Activated CD4-positive, alpha-beta T cell treated with anti-CD3 and anti-CD28 coated beads, Interleukin-2, amount 50 U/mL, for 1 hour (primary cell): ENCODE results near the gene IL17C.
A peak's percentile ranks its signal among the peaks of the same experiment; 100 is the strongest.

Experiments
- DNase-seq: peaks from one replicate; pipeline ENCODE4 v3.0.0-alpha.2; 2020

IL17C gene

DNA sequence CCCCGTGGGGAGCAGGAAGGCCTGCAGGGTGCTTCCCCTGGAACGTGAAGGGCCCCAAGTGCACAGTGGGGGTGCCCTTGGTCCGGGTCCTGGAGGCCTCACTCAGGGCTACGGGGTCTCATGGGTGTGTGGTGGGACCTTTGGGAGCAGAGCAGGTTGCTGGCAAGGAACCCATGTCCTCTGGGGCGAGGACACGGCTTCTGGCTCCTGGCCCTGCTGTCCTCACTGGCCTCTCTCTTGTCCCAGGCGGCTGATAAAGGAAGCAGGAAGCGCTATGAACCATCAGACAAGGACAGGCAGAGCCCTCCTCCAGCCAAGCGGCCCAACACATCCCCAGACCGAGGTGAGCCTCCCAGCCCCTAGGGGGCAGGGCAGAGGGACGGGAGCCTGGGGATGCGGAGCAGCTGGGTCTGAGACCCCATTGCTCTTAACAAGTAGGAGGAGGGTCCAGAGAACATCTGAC, 9.8 kb upstream of the IL17C start:
- DNase-seq: no peak

DNA sequence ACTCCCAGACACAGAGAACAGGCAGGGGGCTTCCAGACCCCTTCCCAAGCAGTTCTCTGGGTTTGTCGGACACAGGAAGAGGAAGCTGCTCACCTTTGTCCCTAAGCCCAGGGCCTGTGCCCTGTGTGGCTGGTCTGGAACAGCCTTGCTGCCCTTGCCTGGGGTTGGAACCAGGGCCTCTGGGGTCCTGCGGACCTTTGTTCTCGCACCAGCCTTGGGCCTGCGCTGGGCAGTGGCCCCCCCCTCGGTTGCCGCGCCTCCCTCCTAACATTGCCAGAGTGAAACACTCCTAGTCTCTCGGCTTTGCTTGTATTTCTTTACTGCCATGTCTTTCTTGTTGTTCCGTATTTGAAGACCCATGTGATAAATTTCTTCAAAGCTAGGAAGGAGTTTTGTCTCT, 8.5 kb upstream of the IL17C start:
- DNase-seq: no peak

DNA sequence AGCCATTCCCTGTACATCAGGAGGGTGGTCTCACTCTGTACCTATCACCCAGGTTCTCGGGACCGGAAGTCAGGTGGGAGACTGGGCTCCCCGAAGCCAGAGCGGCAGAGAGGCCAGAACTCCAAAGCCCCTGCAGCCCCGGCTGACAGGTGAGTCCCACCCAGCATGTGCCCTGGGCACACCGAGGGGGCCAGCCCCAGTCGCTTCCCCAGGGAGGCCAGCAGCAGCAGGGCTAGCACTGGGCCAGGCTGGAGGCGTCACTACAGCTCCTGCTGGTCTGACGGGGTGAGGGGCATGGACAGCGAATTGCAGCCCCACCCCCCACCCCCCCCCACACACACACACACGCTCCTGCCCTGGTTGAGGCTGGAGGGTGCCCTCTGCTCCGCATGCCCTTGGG, 7.9 kb upstream of the IL17C start:
- DNase-seq: no peak

DNA sequence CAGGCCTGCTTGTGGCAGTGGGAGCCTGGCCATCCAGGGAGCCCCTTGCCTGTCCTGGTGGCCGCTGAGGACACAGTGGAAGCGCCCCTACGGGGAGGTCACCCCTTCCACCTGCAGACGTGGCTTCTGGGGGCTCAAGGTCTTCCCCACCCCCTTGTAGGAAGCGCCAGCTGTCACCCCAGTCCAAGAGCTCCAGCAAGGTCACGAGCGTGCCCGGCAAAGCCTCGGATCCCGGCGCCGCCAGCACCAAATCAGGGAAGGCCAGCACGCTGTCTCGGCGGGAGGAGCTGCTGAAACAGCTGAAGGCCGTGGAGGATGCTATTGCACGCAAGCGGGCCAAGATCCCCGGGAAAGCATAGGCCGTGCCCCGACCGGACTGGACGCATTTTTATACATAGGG, 7.4 kb upstream of the IL17C start:
- DNase-seq: no peak

DNA sequence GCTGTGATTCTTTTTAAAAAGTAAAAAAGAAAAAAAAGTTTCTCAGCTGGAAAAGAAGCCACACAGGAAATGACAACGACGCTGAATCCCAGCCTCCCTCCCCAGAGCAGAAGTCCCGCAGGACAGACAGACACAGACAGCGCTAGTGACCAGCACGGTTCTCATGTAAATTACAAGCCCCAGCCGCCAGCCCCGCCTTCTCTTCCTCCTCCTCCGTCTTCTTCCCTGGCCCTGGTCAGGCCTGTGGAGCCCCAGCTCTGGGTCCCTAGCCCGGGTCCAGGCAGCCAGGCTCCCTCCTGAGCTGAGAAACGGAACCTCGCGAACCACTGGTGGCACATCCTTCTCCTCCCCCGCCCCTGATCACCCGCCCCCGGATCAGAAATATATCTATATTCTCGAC, 7.0 kb upstream of the IL17C start:
- no peak for DNase-seq

DNA sequence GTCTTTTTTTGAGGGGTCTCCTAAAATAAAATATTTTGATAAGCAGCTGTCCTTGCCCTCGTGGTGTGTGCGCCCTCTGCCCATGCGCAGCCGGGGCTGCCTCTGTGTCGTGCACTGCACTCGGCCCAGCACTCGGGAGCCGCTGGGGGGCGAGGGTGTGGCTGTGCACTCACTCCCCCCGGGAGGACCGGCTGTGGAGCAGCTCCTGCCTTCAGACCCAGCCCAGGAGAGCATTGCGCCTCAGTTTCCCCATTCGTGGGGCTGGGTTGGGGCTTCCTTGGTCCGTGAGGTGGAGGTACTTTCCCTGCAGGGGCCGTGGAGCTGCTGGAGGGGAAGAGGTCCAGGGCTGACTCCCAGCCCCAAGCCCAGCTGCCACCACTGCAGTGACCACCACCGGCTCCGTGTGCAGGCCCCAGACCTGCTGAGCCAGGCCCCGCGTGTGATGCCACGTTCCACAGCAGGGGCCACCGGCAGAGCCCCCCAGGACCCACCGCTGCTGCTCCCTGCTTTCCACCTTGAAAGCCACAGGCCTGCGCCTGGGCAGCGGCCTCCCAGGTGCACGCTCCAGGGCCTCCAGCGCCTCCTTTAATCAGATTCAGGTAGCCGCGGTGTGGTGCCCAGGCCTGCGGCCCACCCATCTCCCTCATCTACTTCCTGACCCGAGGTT, 6.3 kb upstream of the IL17C start:
- DNase-seq: no peak

DNA sequence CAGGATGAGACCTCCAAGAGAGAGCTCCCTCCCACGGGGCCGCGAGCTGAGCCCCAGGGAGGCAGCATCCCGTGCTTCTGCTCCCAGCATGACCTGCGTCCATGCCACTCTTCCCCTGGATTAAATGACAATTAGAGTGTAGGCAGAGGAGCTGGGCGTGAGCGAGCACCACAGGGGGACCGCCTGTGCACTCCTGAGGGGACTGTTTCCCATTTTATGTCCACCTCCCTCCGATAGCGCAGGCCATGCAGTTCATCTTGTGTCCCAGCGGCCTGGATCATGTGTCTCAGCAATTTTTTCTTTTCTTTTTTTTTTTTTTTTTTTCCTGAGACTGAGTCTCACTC, 5.8 kb upstream of the IL17C start:
- DNase-seq: no peak

DNA sequence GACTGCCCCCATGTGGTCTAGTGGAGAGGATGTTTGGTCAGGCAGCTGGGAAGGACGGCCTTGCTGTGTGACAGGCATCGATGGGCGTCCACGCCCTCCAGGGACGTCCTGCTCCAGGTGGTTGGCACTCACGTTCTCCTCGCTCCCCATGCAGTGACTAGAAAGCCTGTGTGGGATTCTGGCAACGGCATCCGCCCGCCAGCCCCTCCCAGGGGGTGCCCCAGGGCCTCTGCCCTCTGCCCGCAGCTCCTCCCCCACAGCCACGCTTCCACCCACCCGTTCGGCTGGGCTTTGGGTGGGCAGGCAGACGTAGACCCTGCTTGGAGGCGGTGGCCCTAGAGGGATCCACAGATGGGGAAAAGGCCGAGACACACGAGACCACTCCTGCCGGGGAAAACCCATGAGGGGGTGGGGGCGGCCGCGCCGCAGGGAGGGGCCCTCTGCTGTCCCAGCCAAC, 4.7 kb upstream of the IL17C start:
- peak; percentile 41 for DNase-seq

DNA sequence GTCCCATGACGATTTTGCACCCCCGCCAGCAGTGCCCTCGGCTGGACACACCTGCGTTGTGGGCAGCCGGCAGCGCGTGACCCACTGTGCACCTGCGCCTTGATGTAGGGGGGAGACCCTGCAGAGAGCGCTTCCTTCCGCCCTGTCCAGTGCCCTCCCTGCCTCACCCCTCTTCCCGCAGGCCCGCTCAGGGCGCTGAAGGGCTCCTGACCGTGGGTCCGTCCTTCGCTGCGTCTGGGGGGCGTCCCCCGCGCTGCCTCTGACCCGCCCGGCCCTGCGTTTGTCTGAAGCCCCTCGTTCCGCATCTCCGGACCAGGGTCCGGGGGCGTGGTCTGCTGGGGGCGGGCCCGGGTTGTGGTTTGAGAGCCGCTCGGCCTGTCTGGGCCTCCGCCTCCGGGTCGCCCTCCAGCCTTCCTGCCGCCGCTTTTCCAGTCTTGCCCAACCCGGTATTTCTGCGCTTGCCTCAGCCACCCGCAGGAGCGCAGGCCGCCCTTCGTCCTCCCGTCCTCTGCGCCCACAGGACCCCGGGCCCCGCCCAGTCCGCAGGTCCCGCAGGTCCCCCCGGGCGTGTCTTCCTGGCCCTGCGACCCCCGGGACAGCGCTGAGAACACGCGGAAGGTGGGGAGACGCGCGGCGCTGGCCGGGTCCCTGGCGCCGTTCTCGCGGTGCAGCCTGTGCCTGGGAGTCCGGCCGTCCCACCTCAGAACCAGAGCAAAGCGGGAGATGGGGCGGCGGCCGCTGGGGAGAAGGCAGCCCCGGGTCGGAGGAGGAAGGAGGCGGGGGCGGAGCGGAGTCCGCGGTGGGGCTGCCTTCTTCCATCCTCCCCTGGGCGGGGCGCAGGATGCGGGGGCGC, 4.0 kb upstream of the IL17C start:
- peak; percentile 39 for DNase-seq

DNA sequence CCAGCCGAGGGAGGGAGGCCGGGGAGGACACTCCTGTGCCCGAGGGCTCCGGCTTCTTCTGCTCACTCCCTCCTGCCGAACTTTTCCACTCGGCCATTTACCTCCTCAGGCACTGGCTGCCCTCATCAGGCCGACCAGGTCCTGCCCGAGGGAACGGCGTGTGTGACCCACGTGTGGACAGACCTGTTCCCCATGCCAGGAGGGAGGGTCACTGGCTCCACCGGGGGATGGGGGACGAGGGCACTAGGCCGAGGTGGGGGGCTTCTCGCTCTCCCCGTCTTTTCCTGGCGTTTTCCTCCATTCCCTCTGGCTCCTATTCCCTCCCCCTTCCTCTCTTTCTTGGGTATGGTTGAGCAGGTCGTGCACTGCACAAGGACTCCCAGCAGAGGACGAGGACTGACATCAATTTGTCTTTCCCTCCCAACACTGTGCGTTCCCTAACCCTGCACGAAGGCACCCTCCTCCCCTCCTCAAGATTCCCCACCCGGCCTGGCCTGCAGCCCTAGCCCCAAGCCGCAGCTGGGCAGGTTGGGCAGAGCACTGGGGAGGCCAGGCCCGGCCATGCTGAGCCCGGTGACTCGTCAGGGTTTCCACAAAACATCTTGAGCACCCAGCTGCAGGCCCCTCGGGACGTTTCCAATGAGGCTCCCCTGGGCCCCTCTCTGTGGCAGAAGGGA, 3.2 kb upstream of the IL17C start:
- DNase-seq: no peak

DNA sequence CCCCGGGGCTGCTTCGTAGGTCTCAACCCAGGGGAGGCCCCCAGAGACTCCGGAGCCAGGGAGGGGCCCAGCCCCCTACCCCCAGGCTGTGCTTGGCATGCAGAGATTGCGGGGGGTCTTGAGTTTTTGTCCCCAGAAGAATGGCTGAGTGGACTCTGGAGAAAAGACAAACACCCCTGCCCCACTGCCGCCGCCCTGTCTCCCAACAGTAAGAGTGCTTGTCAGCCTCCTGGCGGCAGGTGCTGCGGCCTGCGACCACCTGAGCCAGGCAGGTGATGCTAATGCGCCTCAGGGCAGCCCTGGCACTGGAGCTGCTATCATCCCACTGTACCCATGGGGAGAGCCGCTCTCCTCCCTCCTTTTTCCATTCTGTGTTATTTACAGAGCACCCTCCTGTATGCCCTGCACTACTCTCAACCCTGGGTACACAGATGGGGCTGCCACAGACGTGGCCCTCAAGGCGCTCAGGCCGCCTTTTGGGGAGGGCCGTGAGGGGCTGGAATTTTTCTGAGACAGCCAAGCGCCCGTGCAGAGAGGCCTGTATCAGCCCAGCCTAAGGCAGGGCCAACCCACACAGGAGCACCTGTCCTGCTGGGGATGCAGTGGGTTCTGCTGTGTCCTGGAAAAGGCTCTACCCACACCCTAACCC, 2.6 kb upstream of the IL17C start:
- DNase-seq: no peak

DNA sequence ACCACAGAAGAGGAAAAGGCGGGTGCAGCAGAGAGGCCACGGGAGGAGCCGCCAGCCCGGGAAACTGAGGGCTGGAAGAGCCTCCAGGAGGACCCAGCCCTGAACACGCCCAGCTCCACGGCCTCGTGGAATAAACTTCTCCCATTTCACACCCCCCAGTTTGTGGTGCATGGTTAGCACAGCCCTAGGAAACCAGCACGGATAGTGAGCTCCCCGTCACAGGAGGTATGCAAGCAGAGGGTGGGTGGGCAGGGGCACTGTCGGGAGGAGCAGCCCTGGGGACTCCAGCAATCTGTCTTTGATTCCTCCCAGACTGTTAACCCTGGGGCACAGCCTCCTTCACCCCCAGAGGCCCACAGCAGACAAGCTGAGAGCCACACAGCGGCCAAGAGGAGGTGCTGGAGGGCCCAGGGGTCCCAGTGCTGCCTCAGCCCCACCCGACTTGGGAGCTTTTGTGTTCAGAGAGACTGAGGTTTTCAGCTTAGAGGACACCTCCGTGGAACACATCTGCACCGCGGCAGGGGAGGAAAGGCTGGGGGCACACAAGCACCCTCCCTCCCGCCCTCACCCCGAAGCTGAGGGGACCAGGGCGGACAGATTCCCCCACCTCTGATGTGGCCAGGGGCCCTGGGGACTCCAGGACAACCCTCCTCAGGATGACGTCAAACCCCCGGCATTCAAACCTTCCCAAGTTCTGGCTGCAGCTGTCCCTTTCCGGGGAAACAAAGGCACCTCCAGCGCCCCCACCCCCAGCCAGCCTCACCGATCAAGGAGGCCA, 1.7 kb upstream of the IL17C start:
- no peak for DNase-seq

DNA sequence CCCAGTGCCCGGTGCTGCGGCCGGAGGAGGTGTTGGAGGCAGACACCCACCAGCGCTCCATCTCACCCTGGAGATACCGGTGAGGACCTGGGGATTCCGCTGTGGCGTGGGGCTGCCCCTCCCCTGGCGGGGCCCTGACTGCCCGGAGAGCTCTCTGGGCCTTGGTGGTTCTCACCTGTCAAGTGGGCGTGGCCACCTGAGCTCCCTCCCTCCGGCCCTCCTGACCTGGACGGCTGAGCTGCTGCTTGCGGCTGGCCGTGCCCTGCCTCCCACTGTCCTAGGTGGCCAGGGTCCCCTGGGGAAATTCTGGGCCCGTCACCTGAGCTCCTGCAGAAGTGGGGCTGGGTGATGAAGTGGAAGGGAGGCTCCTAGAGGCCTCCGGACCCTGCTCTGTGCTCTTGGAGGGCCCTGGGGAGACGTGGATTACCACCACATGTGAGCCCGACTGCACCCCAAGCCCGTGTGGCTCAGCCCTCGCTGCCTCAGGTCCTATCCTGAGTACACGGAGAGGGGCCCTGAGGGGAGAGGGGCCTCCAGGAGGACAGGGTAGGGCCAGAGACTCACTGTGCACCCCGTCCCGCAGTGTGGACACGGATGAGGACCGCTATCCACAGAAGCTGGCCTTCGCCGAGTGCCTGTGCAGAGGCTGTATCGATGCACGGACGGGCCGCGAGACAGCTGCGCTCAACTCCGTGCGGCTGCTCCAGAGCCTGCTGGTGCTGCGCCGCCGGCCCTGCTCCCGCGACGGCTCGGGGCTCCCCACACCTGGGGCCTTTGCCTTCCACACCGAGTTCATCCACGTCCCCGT, 1.1 kb downstream of the IL17C start:
- DNase-seq: no peak

DNA sequence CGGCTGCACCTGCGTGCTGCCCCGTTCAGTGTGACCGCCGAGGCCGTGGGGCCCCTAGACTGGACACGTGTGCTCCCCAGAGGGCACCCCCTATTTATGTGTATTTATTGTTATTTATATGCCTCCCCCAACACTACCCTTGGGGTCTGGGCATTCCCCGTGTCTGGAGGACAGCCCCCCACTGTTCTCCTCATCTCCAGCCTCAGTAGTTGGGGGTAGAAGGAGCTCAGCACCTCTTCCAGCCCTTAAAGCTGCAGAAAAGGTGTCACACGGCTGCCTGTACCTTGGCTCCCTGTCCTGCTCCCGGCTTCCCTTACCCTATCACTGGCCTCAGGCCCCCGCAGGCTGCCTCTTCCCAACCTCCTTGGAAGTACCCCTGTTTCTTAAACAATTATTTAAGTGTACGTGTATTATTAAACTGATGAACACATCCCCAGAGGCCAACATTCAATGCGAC, 1.7 kb downstream of the IL17C start:
- no peak for DNase-seq

DNA sequence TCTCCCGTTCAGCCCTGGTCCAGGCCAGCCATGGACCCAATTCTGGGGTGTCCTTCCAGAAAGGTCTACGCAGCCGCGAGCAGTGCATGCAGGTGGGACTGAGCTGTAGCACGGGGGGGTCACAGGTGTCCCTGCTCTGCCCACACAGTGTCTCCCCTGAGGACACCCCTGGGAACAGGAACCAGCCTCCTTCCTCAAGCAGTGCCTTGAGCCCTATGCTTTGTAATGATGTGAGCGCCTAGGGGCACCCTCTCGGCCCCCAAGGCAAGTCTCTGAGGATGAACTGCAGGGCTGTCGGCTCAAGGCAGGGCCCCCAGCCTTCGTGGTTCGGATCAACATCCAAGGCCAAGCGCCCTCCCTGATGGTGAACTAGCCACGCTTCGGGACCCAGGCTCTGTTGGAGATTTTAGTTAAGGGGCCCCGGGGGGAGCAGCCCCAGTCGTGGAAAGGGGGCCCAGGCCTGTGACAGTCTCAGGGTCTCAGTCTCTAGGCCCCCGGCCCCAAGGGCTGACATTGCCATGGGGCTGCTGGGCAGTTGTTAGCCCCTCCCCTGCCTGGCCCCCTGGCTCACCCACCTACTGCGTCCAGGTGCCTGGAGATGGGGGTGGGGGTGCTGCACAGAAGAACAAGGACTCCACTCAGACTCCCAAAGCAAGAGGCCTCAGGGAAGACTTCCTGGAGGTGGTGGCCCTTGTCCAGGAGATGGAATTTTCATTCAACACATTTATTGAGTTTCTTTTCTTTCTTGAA, 2.3 kb downstream of the IL17C start:
- DNase-seq: no peak

DNA sequence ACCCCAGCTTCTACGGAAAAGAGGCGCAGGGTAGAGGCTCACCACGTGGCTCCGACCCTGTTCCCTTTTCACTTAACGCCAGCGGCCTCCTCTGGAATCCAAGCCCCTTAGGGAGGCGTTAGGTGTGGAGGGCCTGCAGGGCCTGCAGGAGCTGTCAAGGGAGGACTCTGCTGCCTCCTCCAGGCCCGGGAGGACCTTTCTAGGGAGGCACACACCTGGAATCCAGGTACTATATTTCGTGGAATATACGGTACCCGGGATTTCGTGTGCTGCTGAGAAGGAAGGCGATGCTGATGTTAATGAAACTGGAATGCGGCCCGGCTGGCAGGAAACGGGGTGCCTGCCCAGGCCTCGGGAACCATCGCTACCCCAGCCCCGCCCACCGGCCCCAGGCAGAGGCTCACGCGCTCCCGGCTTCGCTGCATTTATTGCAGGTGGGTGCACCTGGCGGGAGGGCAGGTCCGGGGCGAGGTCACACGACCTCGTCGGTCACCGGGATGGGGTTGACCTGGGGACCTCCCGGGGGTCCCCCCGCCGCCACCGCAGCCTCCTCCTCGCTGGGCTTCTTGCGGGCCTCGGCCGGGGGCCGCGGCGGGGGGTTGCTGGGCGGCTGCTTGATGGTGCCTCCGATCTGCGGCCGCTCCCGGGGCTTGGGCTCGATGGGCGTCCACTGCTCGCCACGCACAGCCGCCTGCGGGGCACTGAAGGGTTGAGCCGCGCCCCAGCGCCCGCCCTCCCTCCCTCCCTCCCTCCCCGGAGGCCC, 4.7 kb downstream of the IL17C start:
- DNase-seq: no peak

DNA sequence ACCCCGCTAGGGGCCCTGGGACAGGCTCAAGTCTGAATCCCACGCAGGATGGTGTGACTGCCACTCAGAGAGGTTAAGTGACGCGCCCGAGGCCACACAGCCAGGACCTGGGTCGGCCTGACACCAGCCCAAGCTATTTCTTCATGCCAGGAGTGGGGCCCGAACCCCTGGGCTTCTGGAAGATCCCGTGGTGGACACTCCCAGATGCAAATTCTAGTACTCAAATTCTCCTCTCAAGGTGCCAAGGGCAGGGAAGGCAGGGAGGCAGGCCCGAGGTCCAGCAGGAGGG, 5.2 kb downstream of the IL17C start:
- no peak for DNase-seq

DNA sequence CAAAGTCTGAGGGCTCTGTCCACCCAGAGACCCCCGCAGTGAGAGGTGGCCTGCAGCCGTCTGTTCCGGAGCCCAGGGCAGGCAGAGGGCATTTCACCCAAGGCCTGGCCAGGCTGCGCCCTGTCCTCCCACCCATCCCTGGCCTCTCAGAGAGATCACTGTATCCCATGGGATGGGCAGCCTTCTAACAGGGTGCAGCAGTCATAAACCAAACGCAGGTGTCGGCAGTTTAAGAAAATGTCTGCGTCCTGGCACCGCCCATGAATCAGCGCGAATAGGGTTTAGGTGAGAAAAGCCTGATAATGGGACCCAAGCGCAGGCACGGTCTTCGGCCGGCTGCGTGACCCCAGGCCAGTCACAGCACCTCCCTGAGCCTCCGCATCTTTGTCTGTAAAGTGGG, 7.1 kb downstream of the IL17C start:
- DNase-seq: no peak

DNA sequence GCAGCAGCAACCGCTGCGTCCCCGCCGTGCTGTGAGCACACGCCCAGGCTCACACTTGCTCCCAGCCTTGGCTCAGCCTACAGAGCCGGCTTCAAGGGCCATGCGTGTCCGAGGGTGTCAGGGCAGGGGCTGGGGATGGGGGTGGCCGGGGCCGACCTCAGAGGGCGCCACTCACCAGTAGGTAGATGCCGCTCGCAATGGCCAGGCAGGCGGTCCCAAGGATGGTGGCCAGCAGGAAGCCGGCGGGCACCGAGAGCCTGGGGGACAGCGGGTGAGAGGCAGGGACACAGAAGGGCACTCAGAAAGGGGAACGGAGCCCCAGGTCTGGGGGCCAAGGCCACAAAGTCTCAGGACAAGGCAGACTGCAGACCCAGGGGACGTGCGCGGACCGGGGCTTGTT, 7.6 kb downstream of the IL17C start:
- no peak for DNase-seq

DNA sequence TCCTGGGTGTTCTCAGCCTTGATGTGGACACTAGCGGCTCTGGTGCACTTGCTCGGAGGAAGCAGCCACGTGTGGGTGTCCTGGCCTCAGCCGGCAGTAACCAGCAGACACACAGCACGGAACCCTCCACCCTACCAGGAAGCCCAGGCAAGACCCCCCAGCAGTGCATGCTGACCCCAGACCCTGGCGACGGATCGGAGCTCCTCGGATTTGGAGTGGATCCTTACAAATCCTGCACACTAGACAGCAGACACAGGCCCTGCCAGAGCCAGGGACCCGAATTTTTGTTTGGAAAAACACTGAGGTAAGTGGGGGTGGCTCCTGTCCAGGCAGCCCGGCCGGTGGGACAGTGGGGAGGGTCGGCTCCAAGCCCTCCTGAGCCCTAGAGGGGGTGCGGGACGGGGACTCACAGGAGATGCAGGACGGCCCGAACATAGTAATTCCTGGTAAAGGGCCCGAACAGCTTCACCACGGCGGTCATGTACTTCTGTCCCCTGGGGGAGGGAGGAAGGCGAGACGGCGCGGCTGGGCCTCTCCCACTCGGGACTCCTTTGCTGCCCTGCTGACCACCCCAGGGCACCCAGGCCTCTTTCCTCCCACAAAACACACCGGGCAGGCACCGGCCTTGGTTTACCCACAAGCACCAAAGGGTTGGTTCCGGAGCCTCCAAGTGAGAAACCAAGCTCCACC, 8.1 kb downstream of the IL17C start:
- DNase-seq: no peak
